Activated CD8-positive, alpha-beta T cell treated with anti-CD3 and anti-CD28 coated beads, Interleukin-2, amount 10 ng/mL, durations not matched to agents 7 days and 5 days (primary cell): Measurements from ENCODE around the gene MACROD2. TPM values are rescaled to one million over a fixed set of nuclear protein-coding genes. Genes with fewer than 3 reads are reported as not detected.

Experiments used
- ATAC-seq: fragments of 150-1000 bp; cut with Tn5 transposase; one replicate; pipeline ENCODE4 v1.10.0; 2021; ENCODE audit warnings: moderate library complexity
- CTCF ChIA-PET: fragments of 350-600 bp; sonication (Branson Sonifier 250); formaldehyde crosslinking; loops from one replicate; lab custom pipeline; 2021; ENCODE audit warnings: antibody characterized with exemption; lab: Charles Lee
- POLR2A ChIA-PET: fragments of 350-600 bp; sonication (Branson Sonifier 250); formaldehyde crosslinking; loops from one replicate; lab custom pipeline; 2021; ENCODE audit warnings: antibody characterized with exemption; lab: Charles Lee
- DNase-seq: peaks from one replicate; pipeline ENCODE4 v3.0.0-alpha.2; 2020
- H3K27ac Mint-ChIP-seq: one replicate; pipeline ENCODE4 v1.8.0; 2021; ENCODE audit warnings: mild to moderate bottlenecking, mixed read lengths
- H3K27me3 Mint-ChIP-seq: one replicate; pipeline ENCODE4 v1.8.0; 2021; ENCODE audit warnings: low read depth, mixed read lengths
- H3K36me3 Mint-ChIP-seq: one replicate; pipeline ENCODE4 v1.8.0; 2021; ENCODE audit warnings: low read depth, mixed read lengths
- H3K4me1 Mint-ChIP-seq: one replicate; pipeline ENCODE4 v1.8.0; 2021; ENCODE audit warnings: low read depth, mixed read lengths
- H3K4me3 Mint-ChIP-seq: one replicate; pipeline ENCODE4 v1.8.0; 2021; ENCODE audit warnings: mild to moderate bottlenecking, mixed read lengths
- H3K9me3 Mint-ChIP-seq: one replicate; pipeline ENCODE4 v1.8.0; 2022; ENCODE audit warnings: mixed read lengths; ENCODE audit not compliant: insufficient read depth
- total RNA-seq, 2 experiments: library from RNA; stranded (reverse); gene quantifications; one replicate each; pipeline ENCODE4 v1.2.3, GENCODE V29; 2021

The MACROD2 gene
- total RNA-seq, 2 experiments from 2014 or later = 0.08 TPM; not detected in 1

GRCh38 chr20:15071085-15071808 is 1075.9 kb downstream of the MACROD2 start:
- CTCF ChIA-PET = no interaction called here
- Mint-ChIP-seq H3K4me1 (no peaks in the 10 kb centered on the region), H3K27me3 (no peaks in the 10 kb centered on the region)

GRCh38 chr20:15072316-15072715 is 1077.0 kb downstream of the MACROD2 start:
- no peaks in the 10 kb centered on the region for H3K36me3 Mint-ChIP-seq
- ChIA-PET POLR2A (no interaction called here), CTCF (no interaction called here)
- H3K27ac Mint-ChIP-seq = no peak overlapping the region
- no peak overlapping the region for H3K4me3 Mint-ChIP-seq
- H3K27me3 Mint-ChIP-seq = no peaks in the 10 kb centered on the region
- no peak for DNase-seq
- no peaks in the 10 kb centered on the region for H3K9me3 Mint-ChIP-seq
- H3K4me1 Mint-ChIP-seq = no peaks in the 10 kb centered on the region
- no peak for ATAC-seq

More at GRCh38 chr20:15071085-15071808, 1075.9 kb downstream of the MACROD2 start:
- H3K27ac Mint-ChIP-seq = no peak overlapping the region
- POLR2A ChIA-PET = no interaction called here
- ATAC-seq (no peak), DNase-seq (no peak)
- H3K9me3 Mint-ChIP-seq = no peaks in the 10 kb centered on the region
- no peak overlapping the region for H3K4me3 Mint-ChIP-seq
- H3K36me3 Mint-ChIP-seq = no peaks in the 10 kb centered on the region

GRCh38 chr20:15075586-15075985 is 1080.3 kb downstream of the MACROD2 start:
- DNase-seq (no peak), ATAC-seq (no peak)
- Mint-ChIP-seq H3K4me1 (no peaks in the 10 kb centered on the region), H3K36me3 (no peaks in the 10 kb centered on the region), H3K27me3 (no peaks in the 10 kb centered on the region), H3K9me3 (no peaks in the 10 kb centered on the region), H3K27ac (no peak overlapping the region), H3K4me3 (no peak overlapping the region)
- CTCF ChIA-PET = no interaction called here
- POLR2A ChIA-PET = no interaction called here

GRCh38 chr20:15076785-15077184 is 1081.5 kb downstream of the MACROD2 start:
- Mint-ChIP-seq H3K27ac (no peak overlapping the region), H3K4me3 (no peak overlapping the region), H3K9me3 (no peaks in the 10 kb centered on the region), H3K27me3 (no peaks in the 10 kb centered on the region), H3K4me1 (no peaks in the 10 kb centered on the region), H3K36me3 (no peaks in the 10 kb centered on the region)
- no peak for DNase-seq
- POLR2A ChIA-PET = no interaction called here
- no peak for ATAC-seq
- CTCF ChIA-PET = no interaction called here

GRCh38 chr20:15077733-15078250 is 1082.5 kb downstream of the MACROD2 start:
- H3K4me1 Mint-ChIP-seq = no peaks in the 10 kb centered on the region
- no peak overlapping the region for H3K4me3 Mint-ChIP-seq
- no peak overlapping the region for H3K27ac Mint-ChIP-seq
- ChIA-PET CTCF (no interaction called here), POLR2A (no interaction called here)
- DNase-seq = no peak
- H3K27me3 Mint-ChIP-seq = no peaks in the 10 kb centered on the region
- no peaks in the 10 kb centered on the region for H3K9me3 Mint-ChIP-seq
- H3K36me3 Mint-ChIP-seq = no peaks in the 10 kb centered on the region
- ATAC-seq = no peak

- H3K4me3 Mint-ChIP-seq = no peak overlapping the region
- ATAC-seq (no peak), DNase-seq (no peak)
- no peaks in the 10 kb centered on the region for H3K4me1 Mint-ChIP-seq
- no peak overlapping the region for H3K27ac Mint-ChIP-seq
- no peaks in the 10 kb centered on the region for H3K27me3 Mint-ChIP-seq
- no peaks in the 10 kb centered on the region for H3K36me3 Mint-ChIP-seq
- POLR2A ChIA-PET = no interaction called here
- H3K9me3 Mint-ChIP-seq = no peaks in the 10 kb centered on the region
- CTCF ChIA-PET = no interaction called here
These were observed 1084.5 kb downstream of the MACROD2 start for GRCh38 chr20:15079594-15080340.

GRCh38 chr20:15081261-15081660 is 1085.9 kb downstream of the MACROD2 start:
- H3K4me3 Mint-ChIP-seq = no peak overlapping the region
- no peak overlapping the region for H3K27ac Mint-ChIP-seq
- no peaks in the 10 kb centered on the region for H3K4me1 Mint-ChIP-seq
- no peaks in the 10 kb centered on the region for H3K9me3 Mint-ChIP-seq
- DNase-seq (no peak), ATAC-seq (no peak)
- ChIA-PET CTCF (no interaction called here), POLR2A (no interaction called here)
- H3K36me3 Mint-ChIP-seq = no peaks in the 10 kb centered on the region
- no peaks in the 10 kb centered on the region for H3K27me3 Mint-ChIP-seq

- ChIA-PET POLR2A (no interaction called here), CTCF (no interaction called here)
- no peaks in the 10 kb centered on the region for H3K4me1 Mint-ChIP-seq
- H3K4me3 Mint-ChIP-seq = no peak overlapping the region
- DNase-seq (no peak), ATAC-seq (no peak)
- H3K36me3 Mint-ChIP-seq = no peaks in the 10 kb centered on the region
- no peaks in the 10 kb centered on the region for H3K9me3 Mint-ChIP-seq
- no peak overlapping the region for H3K27ac Mint-ChIP-seq
- no peaks in the 10 kb centered on the region for H3K27me3 Mint-ChIP-seq
These were observed 1096.2 kb downstream of the MACROD2 start for GRCh38 chr20:15091421-15092037.

GRCh38 chr20:15098351-15098750 is 1103.0 kb downstream of the MACROD2 start:
- no peak overlapping the region for H3K4me3 Mint-ChIP-seq
- H3K9me3 Mint-ChIP-seq = no peaks in the 10 kb centered on the region
- H3K36me3 Mint-ChIP-seq = no peaks in the 10 kb centered on the region
- no peak overlapping the region for H3K27ac Mint-ChIP-seq
- no peaks in the 10 kb centered on the region for H3K27me3 Mint-ChIP-seq
- ATAC-seq (no peak), DNase-seq (no peak)
- no peaks in the 10 kb centered on the region for H3K4me1 Mint-ChIP-seq
- ChIA-PET CTCF (no interaction called here), POLR2A (no interaction called here)

- H3K4me1 Mint-ChIP-seq = no peaks in the 10 kb centered on the region
- no peak overlapping the region for H3K4me3 Mint-ChIP-seq
- H3K27ac Mint-ChIP-seq = no peak overlapping the region
- H3K27me3 Mint-ChIP-seq = no peaks in the 10 kb centered on the region
- DNase-seq (no peak), ATAC-seq (no peak)
- H3K36me3 Mint-ChIP-seq = no peaks in the 10 kb centered on the region
- ChIA-PET POLR2A (no interaction called here), CTCF (no interaction called here)
- H3K9me3 Mint-ChIP-seq = no peaks in the 10 kb centered on the region
These were observed 1103.8 kb downstream of the MACROD2 start for GRCh38 chr20:15099130-15099529.

GRCh38 chr20:15100506-15101160 is 1105.3 kb downstream of the MACROD2 start:
- ChIA-PET POLR2A (no interaction called here), CTCF (no interaction called here)
- Mint-ChIP-seq H3K4me1 (no peaks in the 10 kb centered on the region), H3K4me3 (no peak overlapping the region), H3K27ac (no peak overlapping the region), H3K27me3 (no peaks in the 10 kb centered on the region), H3K36me3 (no peaks in the 10 kb centered on the region), H3K9me3 (no peaks in the 10 kb centered on the region)
- ATAC-seq (no peak), DNase-seq (no peak)

GRCh38 chr20:15107931-15108330 is 1112.6 kb downstream of the MACROD2 start:
- Mint-ChIP-seq H3K4me3 (no peak overlapping the region), H3K27ac (no peak overlapping the region), H3K4me1 (no peaks in the 10 kb centered on the region), H3K36me3 (no peaks in the 10 kb centered on the region), H3K27me3 (no peaks in the 10 kb centered on the region), H3K9me3 (no peaks in the 10 kb centered on the region)
- DNase-seq (no peak), ATAC-seq (no peak)
- ChIA-PET POLR2A (no interaction called here), CTCF (no interaction called here)
